ENCODE results near the gene AADAC. TPM values are rescaled to one million over a fixed set of nuclear protein-coding genes. Genes with fewer than 3 reads are reported as not detected.
A peak's percentile ranks its signal among the peaks of the same experiment; 100 is the strongest.
"Not testable (repeated sequence)": the region's sequence is repeated elsewhere in the genome, so short reads cannot be mapped to it uniquely, and the experiment has no call there.

AADAC gene
- total RNA-seq, 2 donors from 2014 or later, result not detected

GRCh38 chr3:151871639-151872468 is 57.9 kb downstream of the AADAC start:
- DNase-seq (ENCODE audit: low spot score), result no peak
- peak; percentile 73 for ATAC-seq (ENCODE audit: insufficient number of reproducible peaks, low FRiP score, low read depth)
- peak overlapping the region; percentile 35 for H3K4me3 ChIP-seq
- no peaks in the 10 kb centered on the region for H3K36me3 ChIP-seq
- peak overlapping the region in 1 of 2 donors; percentile 47 for H3K27ac ChIP-seq
- H3K27me3 ChIP-seq (replicated peaks; ENCODE audit: insufficient read depth), result no peaks in the 10 kb centered on the region
- TF ChIP-seq CTCF (IDR thresholded peaks at IDR 0.05), result no peak
- H3K4me1 ChIP-seq (ENCODE audit: control insufficient read depth in 1 of 2, low read depth in 2 of 2), result peaks cover 4 to 10% of the 10 kb centered on the region in 2 donors
- H3K9me3 ChIP-seq, result no peaks in the 10 kb centered on the region

GRCh38 chr3:151873398-151873797 is 59.5 kb downstream of the AADAC start, which contains the start of gene SUCNR1:
SUCNR1 (plus strand) TSS chr3:151873643; CDS start chr3:151879893, 6,250 bp downstream.
- H3K4me1 ChIP-seq (ENCODE audit: control insufficient read depth in 1 of 2, low read depth in 2 of 2), result peaks cover 4 to 7% of the 10 kb centered on the region in 2 donors
- H3K4me3 ChIP-seq, result no peak within 1 kb of the TSS
- H3K9me3 ChIP-seq, result no peaks in the 10 kb centered on the region
- ATAC-seq (ENCODE audit: insufficient number of reproducible peaks, low FRiP score, low read depth) (no peak), DNase-seq (ENCODE audit: low spot score) (no peak)
- H3K27ac ChIP-seq, result no peak within 1 kb of the TSS
- no peaks in the 10 kb centered on the region for H3K36me3 ChIP-seq
- no peaks in the 10 kb centered on the region for H3K27me3 ChIP-seq (replicated peaks; ENCODE audit: insufficient read depth)
- no peak for TF ChIP-seq CTCF (IDR thresholded peaks at IDR 0.05)

- not testable (repeated sequence) for ATAC-seq (ENCODE audit: insufficient number of reproducible peaks, low FRiP score, low read depth); H3K4me3 ChIP-seq; H3K27me3 ChIP-seq (replicated peaks; ENCODE audit: insufficient read depth); H3K27ac ChIP-seq; H3K9me3 ChIP-seq; DNase-seq (ENCODE audit: low spot score); H3K36me3 ChIP-seq
- H3K4me1 ChIP-seq (ENCODE audit: control insufficient read depth in 1 of 2, low read depth in 2 of 2), result peaks cover 8 to 11% of the 10 kb centered on the region in 2 donors
Measured at GRCh38 chr3:151874079-151874478, 60.2 kb downstream of the AADAC start.

GRCh38 chr3:151875759-151876158 is 61.8 kb downstream of the AADAC start:
- Histone ChIP-seq H3K36me3 (no peaks in the 10 kb centered on the region), H3K4me3 (peak overlapping the region; percentile 42), H3K27ac (no peak overlapping the region), H3K9me3 (no peaks in the 10 kb centered on the region), H3K27me3 (replicated peaks; ENCODE audit: insufficient read depth) (no peaks in the 10 kb centered on the region), H3K4me1 (ENCODE audit: control insufficient read depth in 1 of 2, low read depth in 2 of 2) (peaks cover 22 to 25% of the 10 kb centered on the region in 2 donors)
- ATAC-seq (ENCODE audit: insufficient number of reproducible peaks, low FRiP score, low read depth), result no peak
- DNase-seq (ENCODE audit: low spot score), result no peak
- no peak for TF ChIP-seq CTCF (IDR thresholded peaks at IDR 0.05)

GRCh38 chr3:151877269-151877668 is 63.4 kb downstream of the AADAC start:
- no peaks in the 10 kb centered on the region for H3K9me3 ChIP-seq
- ATAC-seq (ENCODE audit: insufficient number of reproducible peaks, low FRiP score, low read depth) (no peak), DNase-seq (ENCODE audit: low spot score) (no peak)
- no peaks in the 10 kb centered on the region for H3K27me3 ChIP-seq (replicated peaks; ENCODE audit: insufficient read depth)
- TF ChIP-seq CTCF (IDR thresholded peaks at IDR 0.05), result no peak
- no peak overlapping the region for H3K27ac ChIP-seq
- no peak overlapping the region for H3K4me3 ChIP-seq
- no peaks in the 10 kb centered on the region for H3K36me3 ChIP-seq
- H3K4me1 ChIP-seq (ENCODE audit: control insufficient read depth in 1 of 2, low read depth in 2 of 2), result peaks cover 19% of the 10 kb centered on the region in 2 donors

Other genes starting within 250 kb of the AADAC start
- gene AADACL2, start 80.2 kb upstream of the AADAC start, total RNA-seq, result not detected
- 10 to 100 TPM in 1 of 2 donors, 1 to 10 TPM in 1; 3.2 to 10.7 TPM for gene SUCNR1, start 59.5 kb downstream of the AADAC start, total RNA-seq

Data from thoracic aorta (tissue), 2 donors.